Forelimb muscle (tissue), 1 donor: Measurements from ENCODE around the gene PLPP7. TPM values are rescaled to one million over a fixed set of nuclear protein-coding genes. Genes with fewer than 3 reads are reported as not detected.

Source experiments
- DNase-seq: peaks from one replicate; pipeline ENCODE4 v3.0.0-alpha.2; 2013; ENCODE audit warnings: low read depth
- polyA plus RNA-seq: library from polyadenylated mRNA; unstranded; fragments of 120-200 nt; gene quantifications from one replicate; pipeline ENCODE4 v1.2.1, GENCODE V29; 2013; ENCODE audit not compliant: insufficient read length

PLPP7 gene
- polyA plus RNA-seq, 1 donor, result 45.7 TPM

DNA sequence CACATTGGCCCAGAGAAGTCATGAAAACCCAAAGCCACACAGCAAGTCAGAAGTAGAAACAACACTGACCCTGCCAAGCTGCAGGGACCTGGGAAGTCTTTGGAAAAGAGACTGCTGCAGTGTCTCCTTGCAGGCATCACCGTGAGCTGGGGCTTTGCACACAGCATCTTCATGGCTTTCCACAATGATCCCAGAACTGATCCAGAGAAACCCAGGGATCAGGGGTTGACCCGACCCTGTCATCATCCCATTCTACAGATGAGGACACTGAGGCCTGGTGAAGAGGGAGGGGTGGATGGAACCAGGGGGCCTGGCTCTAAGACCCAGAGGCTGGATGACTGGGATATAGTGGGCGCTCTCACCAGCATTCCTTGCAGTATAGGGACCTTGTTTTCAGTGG lies 8.9 kb upstream of the PLPP7 start:
- no peak for DNase-seq

- no peak for DNase-seq
Measured at GRCh38 chr9:131281119-131281965, 8.2 kb upstream of the PLPP7 start.

GRCh38 chr9:131282175-131282574 lies 7.3 kb upstream of the PLPP7 start:
- DNase-seq, result no peak

- DNase-seq, result no peak
Measured at GRCh38 chr9:131282688-131283422, 6.7 kb upstream of the PLPP7 start.

DNA sequence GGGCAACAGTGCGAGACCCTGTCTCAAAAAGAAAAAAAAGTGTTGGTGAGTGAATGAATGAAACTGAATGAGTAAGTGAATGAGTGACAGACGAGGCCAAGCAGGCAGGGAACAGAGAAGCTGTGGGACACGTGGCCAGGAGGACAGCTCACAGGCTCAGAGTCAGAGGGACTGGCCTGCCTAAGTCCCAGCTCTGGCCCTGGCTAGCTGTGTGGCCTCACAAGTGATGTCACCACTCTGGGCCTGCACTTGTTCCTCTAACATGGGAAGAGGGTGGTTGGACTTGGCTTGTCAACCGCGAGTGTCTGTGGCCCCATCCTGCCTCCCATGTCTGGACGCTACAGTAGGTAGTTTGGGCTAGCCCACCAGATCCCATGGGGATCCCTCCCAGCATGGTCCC lies 4.7 kb upstream of the PLPP7 start:
- no peak for DNase-seq

DNA sequence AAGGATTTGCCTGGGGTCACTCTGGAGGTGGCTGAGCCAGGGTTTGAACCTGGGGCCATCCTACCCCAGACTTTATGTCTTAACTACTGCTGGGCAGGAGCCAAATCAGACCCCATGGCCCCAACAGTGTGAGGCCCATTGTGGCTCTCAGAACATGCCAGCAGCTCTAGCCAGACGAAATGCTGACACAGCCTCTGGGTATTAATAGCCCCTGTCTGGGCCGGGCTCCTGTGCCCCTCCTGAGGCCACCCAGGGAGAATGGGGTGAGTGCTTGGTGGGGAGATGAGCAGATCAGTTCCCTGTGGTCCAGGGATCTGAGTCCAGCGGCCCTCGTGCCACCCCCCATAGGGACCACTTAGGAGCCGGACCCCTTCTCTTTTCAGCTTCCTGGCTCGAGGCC lies 2.2 kb upstream of the PLPP7 start:
- no peak for DNase-seq

DNA sequence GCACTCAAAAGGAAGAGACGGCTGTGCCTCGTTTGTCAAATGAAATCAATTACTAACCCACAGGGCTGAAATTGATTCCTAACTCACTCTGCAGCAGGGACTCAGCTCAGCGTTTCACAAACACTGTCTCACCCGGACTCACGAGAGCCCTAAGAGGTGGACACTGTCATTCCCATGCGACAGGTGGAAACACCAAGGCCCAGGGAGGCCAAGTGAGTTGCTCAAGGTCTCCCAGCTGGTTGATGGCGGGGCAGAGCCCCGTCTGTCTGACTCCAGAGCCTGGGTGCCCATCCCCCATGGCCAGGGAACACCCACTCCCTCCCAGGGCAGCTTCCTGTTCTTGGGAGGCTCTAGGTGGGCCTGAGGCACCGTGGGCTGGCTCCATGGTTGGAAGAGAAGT lies 1.3 kb upstream of the PLPP7 start:
- DNase-seq, result no peak

- no peak for DNase-seq
Measured at GRCh38 chr9:131290036-131290766, 678 bp downstream of the PLPP7 start.

GRCh38 chr9:131290767-131291370 lies 1.3 kb downstream of the PLPP7 start:
- no peak for DNase-seq

DNA sequence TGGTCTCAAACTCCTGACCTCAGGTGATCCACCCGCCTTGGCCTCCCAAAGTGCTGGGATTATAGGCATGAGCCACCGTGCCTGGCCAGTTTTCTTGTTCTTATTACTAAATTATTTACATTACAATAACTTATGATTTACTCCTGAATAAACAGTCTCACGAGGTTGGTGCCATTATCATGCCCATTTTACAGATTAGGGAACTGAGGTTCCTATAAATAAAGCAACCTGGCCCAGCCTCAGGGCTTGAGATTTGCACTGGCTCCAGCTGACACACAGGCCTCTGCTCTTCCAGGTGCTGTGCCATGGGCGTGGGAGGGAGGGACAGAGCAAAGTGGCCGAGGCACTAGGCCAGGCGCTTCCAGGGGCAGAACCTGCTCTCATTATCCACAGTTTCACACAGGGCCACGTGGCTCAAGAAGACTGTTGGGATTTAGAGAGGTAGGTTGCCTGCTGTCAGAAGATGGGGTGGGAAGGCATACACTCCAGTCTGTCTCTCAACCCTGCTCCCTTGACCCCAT lies 2.3 kb downstream of the PLPP7 start:
- DNase-seq, result no peak

GRCh38 chr9:131292937-131293336 lies 3.4 kb downstream of the PLPP7 start:
- DNase-seq, result no peak

DNA sequence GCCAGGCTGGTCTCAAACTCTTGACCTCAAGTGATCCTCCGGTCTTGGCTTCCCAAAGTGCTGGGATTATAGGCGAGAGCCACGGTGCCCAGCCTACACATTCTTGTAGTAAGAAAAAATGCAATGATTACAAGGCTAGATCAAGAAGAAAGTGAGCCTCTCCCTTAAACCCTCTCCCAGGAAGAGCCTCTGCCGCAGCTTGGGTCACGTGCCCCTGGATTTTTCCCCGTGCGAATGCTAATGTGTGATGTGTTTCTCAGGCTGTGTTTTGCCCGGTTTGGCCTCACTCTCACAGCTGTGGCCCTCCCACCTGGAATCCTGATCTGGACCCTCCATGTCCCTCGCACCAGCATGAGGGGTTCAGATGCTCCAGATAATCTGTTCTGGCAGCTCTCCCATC lies 6.9 kb downstream of the PLPP7 start:
- DNase-seq, result no peak

- DNase-seq, result no peak
Measured at GRCh38 chr9:131296906-131297500, 7.5 kb downstream of the PLPP7 start.

- DNase-seq, result no peak
Measured at GRCh38 chr9:131297903-131298302, 8.4 kb downstream of the PLPP7 start.

GRCh38 chr9:131298341-131298740 lies 8.8 kb downstream of the PLPP7 start:
- DNase-seq, result no peak

DNA sequence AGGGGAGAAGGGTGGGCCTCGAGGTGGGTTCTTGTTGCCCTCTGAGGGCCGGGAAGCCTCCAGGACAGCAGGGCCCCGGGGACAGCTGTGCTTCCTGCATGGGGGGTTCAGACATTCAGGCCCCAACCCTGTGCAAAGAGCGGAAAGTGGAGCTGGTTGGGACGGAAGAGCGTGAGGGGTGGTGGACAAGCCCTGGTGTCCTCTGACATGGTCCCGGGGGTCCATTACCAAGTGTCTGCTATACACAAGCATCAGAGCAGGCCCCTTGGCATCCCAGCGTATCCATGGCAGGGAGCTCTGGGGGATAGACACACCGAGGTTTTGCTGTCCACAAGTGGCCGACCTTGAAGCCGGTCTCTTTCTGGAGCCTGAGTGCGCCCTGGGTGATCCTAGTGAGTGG lies 9.3 kb downstream of the PLPP7 start:
- no peak for DNase-seq

DNA sequence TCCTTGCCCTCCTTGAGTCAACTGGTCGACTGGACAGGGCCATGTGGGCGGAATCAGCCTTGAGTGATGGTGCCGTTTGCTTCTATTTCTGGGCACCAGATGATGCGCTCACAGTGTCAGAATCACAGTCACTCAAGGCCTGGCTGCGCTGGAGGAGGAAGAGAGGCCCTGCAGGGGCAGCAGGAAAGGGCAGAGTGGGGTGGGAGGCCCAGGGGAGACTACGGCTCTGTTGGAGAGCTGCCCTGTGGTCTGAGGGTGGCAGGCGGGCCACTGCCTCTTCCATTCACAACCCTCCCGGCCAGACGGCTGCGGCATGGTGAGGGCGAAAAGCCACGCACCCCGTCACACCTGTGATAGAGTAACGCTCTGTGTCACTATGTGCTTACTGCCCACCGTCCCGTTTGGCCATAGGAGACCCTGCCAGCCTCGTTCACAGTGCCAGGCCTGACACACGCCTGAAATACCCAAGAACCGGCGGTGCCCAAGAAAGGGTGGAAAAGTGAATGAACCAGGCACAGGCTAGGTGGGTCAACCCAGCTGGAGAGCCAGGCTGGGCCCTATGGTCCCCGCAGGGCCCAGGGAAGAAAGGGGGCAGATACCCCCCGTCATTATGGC lies 9.9 kb downstream of the PLPP7 start:
- DNase-seq, result no peak

GRCh38 chr9:131299961-131300347 lies 10.4 kb downstream of the PLPP7 start:
- no peak for DNase-seq

DNA sequence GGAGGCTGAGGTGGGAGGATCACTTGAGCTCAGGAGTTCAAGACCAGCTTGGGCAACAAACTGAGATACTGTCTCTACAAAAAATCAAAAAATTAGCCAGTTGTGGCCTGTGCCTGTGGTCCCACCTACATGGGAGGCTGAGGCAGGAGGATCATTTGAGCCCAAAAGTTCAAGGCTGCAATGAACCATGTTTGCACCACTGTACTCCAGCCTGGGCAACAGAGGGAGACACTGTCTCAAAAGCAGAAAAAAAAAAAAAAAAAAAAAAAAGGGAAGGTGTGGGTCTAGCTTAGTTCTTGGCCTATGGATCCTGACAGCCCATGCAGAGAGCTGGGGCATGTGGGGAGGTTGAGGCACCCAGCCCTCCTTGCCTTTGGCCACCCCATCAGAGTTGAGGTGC lies 10.9 kb downstream of the PLPP7 start:
- DNase-seq, result no peak

DNA sequence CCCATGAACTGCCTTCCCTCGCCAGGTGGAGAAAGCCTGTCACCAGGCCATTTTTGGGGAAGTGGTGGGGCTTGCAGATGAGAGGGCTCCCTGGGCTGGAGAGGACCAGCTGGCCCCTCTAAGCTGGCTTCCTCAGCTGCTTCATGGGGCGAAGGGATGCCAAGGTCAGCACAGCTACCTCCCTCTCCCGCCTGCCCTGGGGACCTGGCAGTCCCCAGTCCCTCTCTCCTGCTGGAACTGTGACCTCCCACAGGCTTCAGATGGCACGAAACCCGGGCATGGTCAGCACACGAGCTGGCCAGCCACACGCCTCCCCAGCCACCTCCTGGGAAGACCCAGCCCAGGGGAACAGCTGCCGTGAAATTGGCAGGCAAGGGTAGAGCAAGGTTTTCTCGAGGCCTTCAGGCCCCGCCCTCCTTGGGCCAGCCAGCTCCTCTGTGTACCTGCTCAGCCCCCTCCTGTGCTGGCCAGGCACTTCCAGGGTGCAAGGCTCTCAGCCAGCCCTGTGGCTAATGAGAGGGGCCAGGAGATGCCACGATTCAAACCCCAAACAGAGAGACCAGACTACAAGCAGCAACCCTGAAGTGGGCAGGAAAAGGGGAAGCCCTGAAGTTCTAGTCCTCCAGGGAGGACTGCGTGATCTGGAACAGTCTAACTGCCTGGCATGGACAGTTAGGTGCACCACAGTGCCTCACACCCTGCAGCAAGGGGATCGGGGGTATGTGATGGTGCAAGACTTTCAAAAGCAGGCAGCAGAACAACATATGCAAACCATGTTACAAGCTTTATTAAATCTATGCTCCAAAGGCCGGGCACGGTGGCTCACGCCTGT lies 12.9 kb downstream of the PLPP7 start:
- DNase-seq, result no peak
